ENCODE measurements around the gene TPSAB1. TPM values are rescaled to one million over a fixed set of nuclear protein-coding genes. Genes with fewer than 3 reads are reported as not detected.

TPSAB1 gene
- total RNA-seq, 1 donor from 2014 or later: 4.1 TPM

DNA sequence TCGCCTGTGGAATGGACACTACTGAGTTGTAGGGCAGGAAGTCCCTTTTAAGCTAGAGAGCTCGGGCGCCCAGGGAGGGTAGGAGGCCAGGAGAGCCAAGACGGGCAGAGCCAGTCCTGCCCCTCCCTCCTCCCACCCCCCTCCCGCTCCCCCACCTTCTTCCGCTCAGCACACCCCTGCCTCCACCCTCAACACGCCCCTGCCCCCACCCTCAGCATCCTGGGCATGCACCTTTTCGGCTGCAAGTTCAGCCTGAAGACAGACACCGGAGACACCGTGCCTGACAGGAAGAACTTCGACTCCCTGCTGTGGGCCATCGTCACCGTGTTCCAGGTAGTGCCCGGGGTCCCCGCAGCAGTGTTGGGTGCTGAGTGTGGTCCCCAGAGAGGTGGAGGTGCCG, 33.7 kb upstream of the TPSAB1 start:
- no peak for DNase-seq (ENCODE audit: low spot score)
- intact Hi-C loops (cut with DNase I): no loop called here

DNA sequence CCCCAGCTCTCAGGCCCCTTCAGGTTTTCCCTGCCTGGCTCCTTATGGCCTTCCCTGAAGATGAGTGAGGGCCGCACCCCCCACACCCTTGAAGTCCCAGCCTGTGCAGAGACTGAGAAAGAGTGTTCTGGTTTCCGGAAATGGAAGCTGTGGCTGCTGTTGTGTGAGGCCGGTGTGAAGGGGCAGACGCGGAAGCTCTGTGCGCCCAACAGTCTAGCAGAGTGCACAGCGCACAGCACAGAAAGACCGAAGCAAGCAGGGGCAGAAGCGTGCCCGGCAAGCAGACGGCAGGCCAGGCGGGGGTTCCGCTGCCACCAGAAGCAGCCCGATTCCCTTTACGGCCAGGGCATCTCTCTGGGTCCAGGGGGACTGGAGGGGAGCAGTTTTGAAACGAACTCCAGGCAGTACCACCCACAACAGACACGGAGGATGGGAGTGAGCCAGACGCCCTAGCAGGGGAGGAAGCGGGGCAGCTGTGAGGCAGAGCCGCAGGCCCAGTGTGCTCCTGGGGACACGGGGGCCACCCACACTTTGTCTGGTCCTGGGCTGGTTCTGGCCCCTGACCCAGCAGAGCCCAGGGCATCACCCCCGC, 32.2 kb upstream of the TPSAB1 start:
- intact Hi-C loops (cut with DNase I): no loop called here
- DNase-seq (ENCODE audit: low spot score): no peak

DNA sequence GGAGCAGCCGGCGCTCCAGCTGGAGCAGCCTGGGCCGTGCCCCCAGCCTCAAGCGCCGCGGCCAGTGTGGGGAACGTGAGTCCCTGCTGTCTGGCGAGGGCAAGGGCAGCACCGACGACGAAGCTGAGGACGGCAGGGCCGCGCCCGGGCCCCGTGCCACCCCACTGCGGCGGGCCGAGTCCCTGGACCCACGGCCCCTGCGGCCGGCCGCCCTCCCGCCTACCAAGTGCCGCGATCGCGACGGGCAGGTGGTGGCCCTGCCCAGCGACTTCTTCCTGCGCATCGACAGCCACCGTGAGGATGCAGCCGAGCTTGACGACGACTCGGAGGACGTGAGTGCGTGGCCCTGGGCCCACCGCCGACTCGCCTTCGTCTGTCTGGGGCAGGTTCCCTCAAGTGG, 31.4 kb upstream of the TPSAB1 start:
- DNase-seq (ENCODE audit: low spot score): no peak
- intact Hi-C loops (cut with DNase I): no loop called here

DNA sequence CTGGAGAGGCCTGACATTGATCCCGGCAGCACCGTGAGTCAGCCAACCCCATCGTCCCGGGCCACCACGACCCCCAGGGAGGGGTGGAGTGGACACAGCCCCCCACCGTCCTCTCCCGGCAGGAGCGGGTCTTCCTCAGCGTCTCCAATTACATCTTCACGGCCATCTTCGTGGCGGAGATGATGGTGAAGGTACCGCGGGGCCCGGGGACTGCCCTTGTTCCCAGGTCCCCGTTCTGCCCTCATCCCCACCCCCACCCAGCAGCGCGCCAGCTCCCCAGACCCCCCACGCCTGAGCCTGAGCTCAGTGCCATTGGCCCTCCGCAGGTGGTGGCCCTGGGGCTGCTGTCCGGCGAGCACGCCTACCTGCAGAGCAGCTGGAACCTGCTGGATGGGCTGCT, 30.0 kb upstream of the TPSAB1 start:
- no peak for DNase-seq (ENCODE audit: low spot score)
- intact Hi-C loops (cut with DNase I): no loop called here

DNA sequence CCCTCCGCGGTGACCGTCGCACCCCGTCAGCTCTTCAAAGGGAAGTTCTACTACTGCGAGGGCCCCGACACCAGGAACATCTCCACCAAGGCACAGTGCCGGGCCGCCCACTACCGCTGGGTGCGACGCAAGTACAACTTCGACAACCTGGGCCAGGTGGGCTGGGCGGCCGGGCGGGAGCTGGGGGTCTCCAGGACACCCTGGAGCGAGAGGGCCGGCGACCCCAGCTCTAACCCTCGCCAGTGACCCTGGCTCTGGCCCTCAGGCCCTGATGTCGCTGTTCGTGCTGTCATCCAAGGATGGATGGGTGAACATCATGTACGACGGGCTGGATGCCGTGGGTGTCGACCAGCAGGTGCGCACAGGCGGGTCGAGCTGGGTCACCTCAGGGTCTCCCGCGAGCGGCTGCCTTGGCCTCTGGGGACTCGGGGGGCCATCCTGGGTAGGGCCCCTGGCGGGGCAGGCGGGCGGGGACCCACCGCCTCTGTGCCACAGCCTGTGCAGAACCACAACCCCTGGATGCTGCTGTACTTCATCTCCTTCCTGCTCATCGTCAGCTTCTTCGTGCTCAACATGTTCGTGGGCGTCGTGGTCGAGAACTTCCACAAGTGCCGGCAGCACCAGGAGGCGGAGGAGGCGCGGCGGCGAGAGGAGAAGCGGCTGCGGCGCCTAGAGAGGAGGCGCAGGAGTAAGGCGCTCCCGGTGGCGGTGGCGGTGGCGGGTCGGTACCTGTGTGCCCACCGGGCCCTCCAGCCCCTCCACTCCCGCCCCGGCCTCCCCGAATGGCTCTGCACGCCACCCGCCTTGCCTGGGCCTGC, 28.8 kb upstream of the TPSAB1 start:
- intact Hi-C loops (cut with DNase I): no loop called here
- DNase-seq (ENCODE audit: low spot score): no peak

DNA sequence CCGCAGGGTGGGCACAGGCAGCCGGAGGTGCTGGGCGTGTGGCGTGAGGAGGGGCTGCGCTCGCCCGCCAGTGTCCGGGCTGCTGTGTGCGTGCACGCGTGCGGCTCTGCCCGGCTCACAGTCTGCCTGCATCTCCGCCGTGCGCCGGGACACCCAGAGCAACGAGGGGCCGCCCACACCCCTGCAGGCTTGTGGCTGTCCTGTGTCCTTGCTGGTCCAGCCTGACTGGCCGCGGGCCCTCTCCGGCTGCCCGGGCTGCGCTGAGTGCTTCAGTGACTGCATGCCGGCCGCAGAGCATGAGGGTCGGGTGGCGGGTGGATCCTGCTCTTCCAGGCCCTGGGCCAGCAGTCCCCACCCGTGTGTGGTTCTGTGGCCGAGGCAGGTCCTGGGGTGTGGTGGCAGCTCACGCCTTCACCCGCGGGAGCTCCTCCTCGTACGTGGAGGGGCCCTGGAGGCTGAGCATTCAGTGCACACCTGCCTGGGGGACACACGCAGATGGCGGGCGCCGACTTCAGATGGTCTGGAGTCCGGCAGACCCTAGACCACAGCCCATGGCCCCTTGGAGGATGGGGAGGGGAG, 27.8 kb upstream of the TPSAB1 start:
- intact Hi-C loops (cut with DNase I): no loop called here
- no peak for DNase-seq (ENCODE audit: low spot score)

DNA sequence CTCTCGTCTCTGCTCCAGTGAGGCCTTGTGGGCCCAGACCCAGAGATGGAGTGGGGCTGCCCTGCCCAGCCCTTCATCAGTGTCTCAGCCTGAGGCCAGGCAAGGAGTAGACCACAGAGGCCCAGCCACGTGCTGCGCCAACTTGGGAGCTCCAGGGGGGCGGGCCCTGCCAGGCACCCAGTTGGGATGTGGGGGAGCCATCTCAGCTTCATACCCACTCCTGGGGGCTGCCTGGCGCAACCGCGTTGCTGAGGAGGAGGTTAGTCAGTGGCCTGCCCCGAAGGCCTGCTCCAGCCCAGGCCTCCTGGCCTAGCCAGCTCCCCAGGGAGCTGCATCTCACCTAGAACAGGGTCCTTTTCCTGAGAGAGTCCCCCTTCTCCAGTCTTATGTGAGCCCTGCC, 27.3 kb upstream of the TPSAB1 start:
- intact Hi-C loops (cut with DNase I): no loop called here
- DNase-seq (ENCODE audit: low spot score): no peak

DNA sequence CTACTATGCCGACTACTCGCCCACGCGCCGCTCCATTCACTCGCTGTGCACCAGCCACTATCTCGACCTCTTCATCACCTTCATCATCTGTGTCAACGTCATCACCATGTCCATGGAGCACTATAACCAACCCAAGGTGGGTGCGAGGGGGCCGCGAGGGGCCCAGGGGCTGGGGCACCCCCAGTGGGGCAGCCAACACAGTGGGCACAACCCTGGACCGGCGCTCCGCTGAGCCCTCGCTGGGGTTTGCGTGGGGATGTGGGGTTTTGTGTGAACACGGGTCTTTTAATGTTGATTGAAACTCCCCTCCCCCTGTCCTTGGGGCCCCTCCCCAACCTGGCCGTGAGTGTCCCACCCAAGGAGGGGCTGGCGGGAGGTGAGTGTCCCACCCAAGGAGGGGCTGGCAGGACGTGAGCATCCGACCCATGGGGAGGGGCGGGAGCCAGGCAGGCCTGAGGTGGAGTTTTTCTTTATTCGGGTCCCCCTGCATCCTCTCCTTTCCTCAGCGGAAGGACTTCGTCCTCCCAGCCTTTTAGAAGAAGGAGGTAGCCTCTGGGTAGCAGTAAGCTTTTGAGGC, 26.6 kb upstream of the TPSAB1 start:
- DNase-seq (ENCODE audit: low spot score): no peak
- intact Hi-C loops (cut with DNase I): no loop called here

DNA sequence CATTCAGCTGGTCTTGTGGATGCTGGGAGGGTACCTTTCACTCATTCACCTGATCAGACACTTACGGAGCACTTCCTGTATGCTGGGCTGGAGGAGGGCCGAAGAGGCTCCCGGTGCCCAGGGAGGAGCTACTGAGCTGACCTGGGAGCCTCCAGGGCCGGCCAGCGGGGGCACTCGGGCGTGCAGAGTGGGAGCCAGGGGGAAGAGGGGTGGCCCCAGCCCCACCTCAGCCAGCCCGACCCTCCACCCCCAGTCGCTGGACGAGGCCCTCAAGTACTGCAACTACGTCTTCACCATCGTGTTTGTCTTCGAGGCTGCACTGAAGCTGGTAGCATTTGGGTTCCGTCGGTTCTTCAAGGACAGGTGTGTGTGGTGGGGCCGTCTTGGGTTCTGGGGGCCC, 25.8 kb upstream of the TPSAB1 start:
- DNase-seq (ENCODE audit: low spot score): no peak
- intact Hi-C loops (cut with DNase I): no loop called here

DNA sequence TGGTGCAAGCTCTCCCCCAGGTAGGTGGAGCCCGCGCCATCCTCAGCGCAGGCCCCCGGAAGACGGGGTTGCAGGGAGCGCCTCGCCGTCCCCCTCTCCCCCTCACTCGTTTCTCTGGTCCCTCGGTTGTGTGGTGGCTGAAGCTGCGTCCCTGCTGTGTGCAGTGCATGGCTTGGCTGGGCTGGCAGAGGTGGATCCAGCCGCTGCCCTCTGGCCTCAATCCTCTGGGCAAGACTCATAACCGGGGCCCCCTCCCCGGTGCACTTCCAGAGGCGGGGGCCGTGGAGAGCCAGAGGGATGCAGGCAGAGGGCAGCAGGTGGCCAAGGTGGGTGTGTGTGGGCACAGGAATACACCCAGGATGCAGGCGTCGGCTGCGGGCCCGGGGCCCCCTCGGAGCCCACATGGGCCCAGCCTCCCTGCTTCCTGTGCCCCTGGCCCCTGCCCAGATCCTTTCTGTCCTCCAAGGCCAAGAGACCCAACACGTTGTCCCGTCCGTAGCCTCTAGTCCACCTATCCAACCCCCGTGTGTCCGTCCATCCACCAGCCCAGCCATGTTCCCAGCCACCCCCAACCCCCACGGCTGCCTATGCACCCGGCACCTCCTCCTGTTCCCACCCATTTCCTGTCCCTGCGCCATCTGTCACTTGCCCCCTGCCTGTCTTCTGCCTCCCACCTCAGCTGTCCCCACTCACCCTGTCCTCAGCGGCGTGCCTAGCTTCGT, 24.8 kb upstream of the TPSAB1 start:
- DNase-seq (ENCODE audit: low spot score): no peak
- intact Hi-C loops (cut with DNase I): no loop called here

DNA sequence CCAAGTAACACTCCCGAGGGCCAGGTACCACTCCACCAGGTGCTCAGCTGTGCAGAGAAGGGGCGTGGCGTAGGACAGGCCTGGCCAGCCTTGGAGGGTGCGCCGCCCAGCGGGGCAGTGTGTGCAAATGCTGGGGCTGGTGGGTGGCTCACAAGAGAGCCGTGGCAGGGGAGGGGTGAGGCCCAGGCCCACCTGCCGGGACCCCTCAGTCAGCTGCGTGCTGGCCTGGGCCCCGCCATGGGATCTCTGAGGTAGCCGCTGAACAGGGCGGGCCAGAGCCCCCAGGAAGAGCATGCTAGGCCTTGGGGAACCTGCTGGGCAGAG, 24.2 kb upstream of the TPSAB1 start:
- no peak for DNase-seq (ENCODE audit: low spot score)
- intact Hi-C loops (cut with DNase I): no loop called here

DNA sequence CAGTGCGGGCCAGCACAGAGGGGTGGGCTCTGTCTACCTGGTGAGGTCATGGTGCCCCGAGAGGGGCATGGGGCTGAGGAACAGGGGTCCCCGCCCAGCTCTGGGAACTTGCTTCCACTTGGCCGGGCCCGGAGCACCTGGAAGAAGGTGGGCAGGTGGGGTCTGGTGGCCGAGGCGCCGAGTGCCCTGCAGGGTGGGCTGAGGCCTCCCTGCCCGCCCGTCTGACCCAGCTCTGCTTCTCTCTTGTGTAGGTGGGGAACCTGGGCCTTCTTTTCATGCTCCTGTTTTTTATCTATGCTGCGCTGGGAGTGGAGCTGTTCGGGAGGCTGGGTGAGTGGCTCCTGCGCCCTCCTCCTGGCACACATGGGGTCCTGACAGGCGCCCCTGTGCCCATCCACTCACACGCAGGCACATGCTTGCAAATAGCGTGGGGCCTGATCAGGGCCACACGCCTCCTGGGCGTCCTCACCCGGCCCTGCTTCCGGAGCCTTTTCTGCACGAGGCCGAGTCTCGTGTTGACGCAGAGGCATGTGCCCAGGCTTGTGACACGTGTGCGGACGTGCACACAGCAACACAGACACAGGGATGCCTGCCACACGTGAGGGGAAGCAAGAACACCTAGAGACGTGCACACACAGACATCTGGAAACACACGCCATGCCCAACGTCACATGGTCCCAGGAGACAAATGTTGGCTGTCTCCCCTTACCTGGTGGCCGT, 23.7 kb upstream of the TPSAB1 start:
- intact Hi-C loops (cut with DNase I): no loop called here
- DNase-seq (ENCODE audit: low spot score): no peak

DNA sequence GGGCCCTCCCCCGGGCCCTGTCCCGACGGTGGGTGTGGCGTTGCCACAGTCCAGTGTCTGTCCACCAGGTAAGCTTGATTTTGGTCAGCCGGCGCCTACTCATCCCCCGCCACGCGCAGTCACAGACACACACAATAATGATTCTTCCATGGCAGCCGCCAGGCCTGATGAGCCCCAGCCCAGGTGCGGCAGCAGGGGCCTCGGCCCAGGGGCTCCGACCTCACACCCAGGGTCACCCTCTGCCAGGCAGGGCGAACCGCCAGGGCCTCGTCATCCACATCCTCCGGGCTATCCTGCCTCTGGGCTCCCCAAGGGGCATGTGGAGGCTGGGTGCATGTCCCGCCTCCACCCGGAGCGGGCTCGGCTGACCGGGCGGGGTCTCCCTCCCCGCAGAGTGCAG, 23.0 kb upstream of the TPSAB1 start:
- intact Hi-C loops (cut with DNase I): no loop called here

DNA sequence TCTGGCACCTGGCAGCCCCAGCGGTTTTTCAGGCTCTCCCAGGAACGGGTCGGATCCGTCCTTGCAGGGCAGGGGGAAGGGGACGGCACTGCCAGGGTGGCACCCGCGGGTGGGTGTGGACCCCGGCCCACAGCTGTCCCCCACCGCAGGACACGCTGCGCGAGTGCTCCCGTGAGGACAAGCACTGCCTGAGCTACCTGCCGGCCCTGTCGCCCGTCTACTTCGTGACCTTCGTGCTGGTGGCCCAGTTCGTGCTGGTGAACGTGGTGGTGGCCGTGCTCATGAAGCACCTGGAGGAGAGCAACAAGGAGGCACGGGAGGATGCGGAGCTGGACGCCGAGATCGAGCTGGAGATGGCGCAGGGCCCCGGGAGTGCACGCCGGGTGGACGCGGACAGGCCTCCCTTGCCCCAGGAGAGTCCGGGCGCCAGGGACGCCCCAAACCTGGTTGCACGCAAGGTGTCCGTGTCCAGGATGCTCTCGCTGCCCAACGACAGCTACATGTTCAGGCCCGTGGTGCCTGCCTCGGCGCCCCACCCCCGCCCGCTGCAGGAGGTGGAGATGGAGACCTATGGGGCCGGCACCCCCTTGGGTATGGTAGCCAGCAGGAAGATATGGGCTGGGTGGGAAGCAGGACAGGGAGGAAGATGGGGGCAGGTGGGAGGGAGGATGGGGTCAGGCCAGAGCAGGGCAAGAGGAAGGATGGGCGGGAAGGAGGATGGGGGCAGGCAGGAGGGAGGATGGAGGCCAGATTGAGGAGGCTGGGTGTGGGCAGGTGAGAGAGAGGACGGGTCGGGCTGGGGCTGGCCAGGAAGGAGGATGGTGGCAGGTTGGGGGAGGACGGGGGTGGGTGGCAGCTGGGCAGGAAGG, 22.2 kb upstream of the TPSAB1 start:
- intact Hi-C loops (cut with DNase I): no loop called here
- DNase-seq (ENCODE audit: low spot score): no peak

More for the DNA sequence above, 23.0 kb upstream of the TPSAB1 start:
- DNase-seq (ENCODE audit: low spot score): no peak

DNA sequence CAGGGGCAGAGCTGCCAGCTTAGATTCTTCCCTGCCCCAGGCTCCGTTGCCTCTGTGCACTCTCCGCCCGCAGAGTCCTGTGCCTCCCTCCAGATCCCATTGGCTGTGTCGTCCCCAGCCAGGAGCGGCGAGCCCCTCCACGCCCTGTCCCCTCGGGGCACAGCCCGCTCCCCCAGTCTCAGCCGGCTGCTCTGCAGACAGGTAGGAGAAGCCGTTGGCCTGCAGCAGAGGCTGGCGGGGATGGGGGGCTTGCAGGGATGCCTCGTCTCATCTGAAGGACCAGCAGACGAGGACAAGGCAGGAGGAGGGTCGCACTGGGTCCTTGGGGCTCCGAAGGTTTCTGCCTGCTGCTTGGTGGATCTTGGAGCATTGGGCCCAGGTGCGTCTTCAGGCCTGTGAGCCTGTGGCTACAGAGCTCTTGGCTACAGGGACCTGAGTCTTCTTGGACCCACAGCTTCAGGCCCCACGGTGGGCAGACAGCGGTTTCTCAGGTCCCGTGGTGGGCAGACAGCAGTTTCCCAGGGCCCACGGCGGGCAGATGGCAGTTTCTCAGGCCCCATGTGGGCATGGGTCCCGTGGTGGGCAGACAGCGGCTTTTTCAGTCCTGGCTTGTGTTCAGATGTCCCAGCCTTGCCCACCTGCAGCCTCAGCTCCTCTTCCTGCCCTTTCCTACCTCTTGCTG, 21.4 kb upstream of the TPSAB1 start:
- DNase-seq (ENCODE audit: low spot score): no peak
- intact Hi-C loops (cut with DNase I): no loop called here

DNA sequence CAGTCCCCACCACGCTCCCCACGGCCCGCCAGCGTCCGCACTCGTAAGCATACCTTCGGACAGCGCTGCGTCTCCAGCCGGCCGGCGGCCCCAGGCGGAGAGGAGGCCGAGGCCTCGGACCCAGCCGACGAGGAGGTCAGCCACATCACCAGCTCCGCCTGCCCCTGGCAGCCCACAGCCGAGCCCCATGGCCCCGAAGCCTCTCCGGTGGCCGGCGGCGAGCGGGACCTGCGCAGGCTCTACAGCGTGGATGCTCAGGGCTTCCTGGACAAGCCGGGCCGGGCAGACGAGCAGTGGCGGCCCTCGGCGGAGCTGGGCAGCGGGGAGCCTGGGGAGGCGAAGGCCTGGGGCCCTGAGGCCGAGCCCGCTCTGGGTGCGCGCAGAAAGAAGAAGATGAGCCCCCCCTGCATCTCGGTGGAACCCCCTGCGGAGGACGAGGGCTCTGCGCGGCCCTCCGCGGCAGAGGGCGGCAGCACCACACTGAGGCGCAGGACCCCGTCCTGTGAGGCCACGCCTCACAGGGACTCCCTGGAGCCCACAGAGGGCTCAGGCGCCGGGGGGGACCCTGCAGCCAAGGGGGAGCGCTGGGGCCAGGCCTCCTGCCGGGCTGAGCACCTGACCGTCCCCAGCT, 20.3 kb upstream of the TPSAB1 start:
- no peak for DNase-seq (ENCODE audit: low spot score)

DNA sequence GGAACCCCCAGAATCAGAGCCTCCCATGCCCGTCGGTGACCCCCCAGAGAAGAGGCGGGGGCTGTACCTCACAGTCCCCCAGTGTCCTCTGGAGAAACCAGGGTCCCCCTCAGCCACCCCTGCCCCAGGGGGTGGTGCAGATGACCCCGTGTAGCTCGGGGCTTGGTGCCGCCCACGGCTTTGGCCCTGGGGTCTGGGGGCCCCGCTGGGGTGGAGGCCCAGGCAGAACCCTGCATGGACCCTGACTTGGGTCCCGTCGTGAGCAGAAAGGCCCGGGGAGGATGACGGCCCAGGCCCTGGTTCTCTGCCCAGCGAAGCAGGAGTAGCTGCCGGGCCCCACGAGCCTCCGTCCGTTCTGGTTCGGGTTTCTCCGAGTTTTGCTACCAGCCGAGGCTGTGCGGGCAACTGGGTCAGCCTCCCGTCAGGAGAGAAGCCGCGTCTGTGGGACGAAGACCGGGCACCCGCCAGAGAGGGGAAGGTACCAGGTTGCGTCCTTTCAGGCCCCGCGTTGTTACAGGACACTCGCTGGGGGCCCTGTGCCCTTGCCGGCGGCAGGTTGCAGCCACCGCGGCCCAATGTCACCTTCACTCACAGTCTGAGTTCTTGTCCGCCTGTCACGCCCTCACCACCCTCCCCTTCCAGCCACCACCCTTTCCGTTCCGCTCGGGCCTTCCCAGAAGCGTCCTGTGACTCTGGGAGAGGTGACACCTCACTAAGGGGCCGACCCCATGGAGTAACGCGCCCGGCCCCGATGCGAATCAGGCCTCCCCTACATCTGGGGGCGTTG, 19.5 kb upstream of the TPSAB1 start:
- DNase-seq (ENCODE audit: low spot score): no peak
- intact Hi-C loops (cut with DNase I): no loop called here

More for the DNA sequence above, 20.3 kb upstream of the TPSAB1 start:
- intact Hi-C loops (cut with DNase I): no loop called here
